SK-N-SH treated with all-trans-retinoic acid at 6 μM for 48 hours (cell line): ENCODE data around the gene PRDM15.

Source experiments
- ATAC-seq: fragments of 200-7000 bp; cut with Tn5 transposase; 3 replicates; pipeline ENCODE4 v1.9.1; 2020; ENCODE audit warnings: mild to moderate bottlenecking, moderate library complexity
- ARNTL ChIP-seq: fragments of 450-650 bp; formaldehyde crosslinking; IDR thresholded peaks from 2 replicates; pipeline ENCODE4 v1.5.0; 2020; ENCODE audit warnings: low read depth, mild to moderate bottlenecking, moderate library complexity, borderline replicate concordance
- BACH2 ChIP-seq: fragments of 250-450 bp; sonication (Bioruptor Pico); IDR thresholded peaks from 2 replicates; pipeline ENCODE4 v1.9.0; 2021; ENCODE audit warnings: mild to moderate bottlenecking, borderline replicate concordance
- CSDC2 ChIP-seq: fragments of 250-450 bp; sonication (Bioruptor Pico); IDR thresholded peaks from 2 replicates; pipeline ENCODE4 v1.5.0; 2020; ENCODE audit warnings: mild to moderate bottlenecking, moderate library complexity
- CSRNP3 ChIP-seq: fragments of 250-450 bp; sonication (Bioruptor Pico); IDR thresholded peaks from 2 replicates; pipeline ENCODE4 v1.5.1; 2021; ENCODE audit warnings: mild to moderate bottlenecking, moderate library complexity
- ESRRG ChIP-seq: fragments of 250-450 bp; sonication (Bioruptor Pico); IDR thresholded peaks from 2 replicates; pipeline ENCODE4 v1.6.1; 2021; ENCODE audit warnings: mild to moderate bottlenecking
- GLIS3 ChIP-seq: fragments of 250-450 bp; sonication (Bioruptor Pico); IDR thresholded peaks from 2 replicates; pipeline ENCODE4 v1.5.0; 2020; ENCODE audit warnings: mild to moderate bottlenecking, moderate library complexity
- ISL1 ChIP-seq: fragments of 250-450 bp; sonication (Bioruptor Pico); IDR thresholded peaks from 2 replicates; pipeline ENCODE4 v2.1.2; 2022; ENCODE audit warnings: mild to moderate bottlenecking, moderate library complexity
- OSR1 ChIP-seq: fragments of 250-450 bp; sonication (Bioruptor Pico); IDR thresholded peaks from 2 replicates; pipeline ENCODE4 v1.8.0; 2022; ENCODE audit warnings: moderate library complexity, mild to moderate bottlenecking, inconsistent platforms
- PPARA ChIP-seq: fragments of 250-450 bp; sonication (Bioruptor Pico); IDR thresholded peaks from 2 replicates; pipeline ENCODE4 v1.5.0; 2020; ENCODE audit warnings: mild to moderate bottlenecking, borderline replicate concordance
- RARB ChIP-seq: fragments of 250-450 bp; sonication (Bioruptor Pico); IDR thresholded peaks from 2 replicates; pipeline ENCODE4 v1.8.0; 2021; ENCODE audit warnings: mild to moderate bottlenecking, moderate library complexity
- SNAI2 ChIP-seq: fragments of 250-450 bp; sonication (Bioruptor Pico); IDR thresholded peaks from 2 replicates; pipeline ENCODE4 v1.5.0; 2020; ENCODE audit warnings: mild to moderate bottlenecking, moderate library complexity
- TCF4 ChIP-seq: fragments of 250-450 bp; sonication (Bioruptor Pico); IDR thresholded peaks from 2 replicates; pipeline ENCODE4 v1.8.0; 2021; ENCODE audit warnings: mild to moderate bottlenecking, moderate library complexity, borderline replicate concordance
- TOX ChIP-seq: fragments of 250-450 bp; sonication (Bioruptor Pico); IDR thresholded peaks from 2 replicates; pipeline ENCODE4 v1.8.0; 2021; ENCODE audit warnings: mild to moderate bottlenecking, moderate library complexity, borderline replicate concordance
- TSHZ2 ChIP-seq: fragments of 250-450 bp; sonication (Bioruptor Pico); IDR thresholded peaks from 2 replicates; pipeline ENCODE4 v1.5.0; 2020; ENCODE audit warnings: mild to moderate bottlenecking, moderate library complexity
- ZC3H10 ChIP-seq: fragments of 250-450 bp; sonication (Bioruptor Pico); IDR thresholded peaks from 2 replicates; pipeline ENCODE4 v1.5.1; 2021; ENCODE audit warnings: mild to moderate bottlenecking, moderate library complexity
- ZFP30 ChIP-seq: fragments of 450-650 bp; formaldehyde crosslinking; IDR thresholded peaks from 2 replicates; pipeline ENCODE4 v1.5.0; 2022; ENCODE audit warnings: mild to moderate bottlenecking, moderate library complexity
- ZNF565 ChIP-seq: fragments of 450-650 bp; formaldehyde crosslinking; conservative IDR thresholded peaks from 2 replicates; pipeline ENCODE4 v1.5.0; 2020; ENCODE audit warnings: low read depth, mild to moderate bottlenecking, moderate library complexity
- ZNF70 ChIP-seq: fragments of 450-650 bp; formaldehyde crosslinking; IDR thresholded peaks from 2 replicates; pipeline ENCODE4 v1.5.0; 2020; ENCODE audit warnings: mild to moderate bottlenecking, moderate library complexity
- ZNF8 ChIP-seq: fragments of 450-650 bp; formaldehyde crosslinking; IDR thresholded peaks from 2 replicates; pipeline ENCODE4 v1.5.0; 2020; ENCODE audit warnings: mild to moderate bottlenecking, moderate library complexity
- TF ChIP-seq, protein P1 (sequence below): fragments of 250-450 bp; sonication (Bioruptor Pico); IDR thresholded peaks from 2 replicates; pipeline ENCODE4 v1.8.0; 2021; ENCODE audit warnings: low read depth, mild to moderate bottlenecking, moderate library complexity, borderline replicate concordance

The PRDM15 gene

GRCh38 chr21:41852929-41853320, 26.2 kb downstream of the PRDM15 start (continued):
- no peak for TF ChIP-seq OSR1 (CRISPR knock-in tag)

DNA sequence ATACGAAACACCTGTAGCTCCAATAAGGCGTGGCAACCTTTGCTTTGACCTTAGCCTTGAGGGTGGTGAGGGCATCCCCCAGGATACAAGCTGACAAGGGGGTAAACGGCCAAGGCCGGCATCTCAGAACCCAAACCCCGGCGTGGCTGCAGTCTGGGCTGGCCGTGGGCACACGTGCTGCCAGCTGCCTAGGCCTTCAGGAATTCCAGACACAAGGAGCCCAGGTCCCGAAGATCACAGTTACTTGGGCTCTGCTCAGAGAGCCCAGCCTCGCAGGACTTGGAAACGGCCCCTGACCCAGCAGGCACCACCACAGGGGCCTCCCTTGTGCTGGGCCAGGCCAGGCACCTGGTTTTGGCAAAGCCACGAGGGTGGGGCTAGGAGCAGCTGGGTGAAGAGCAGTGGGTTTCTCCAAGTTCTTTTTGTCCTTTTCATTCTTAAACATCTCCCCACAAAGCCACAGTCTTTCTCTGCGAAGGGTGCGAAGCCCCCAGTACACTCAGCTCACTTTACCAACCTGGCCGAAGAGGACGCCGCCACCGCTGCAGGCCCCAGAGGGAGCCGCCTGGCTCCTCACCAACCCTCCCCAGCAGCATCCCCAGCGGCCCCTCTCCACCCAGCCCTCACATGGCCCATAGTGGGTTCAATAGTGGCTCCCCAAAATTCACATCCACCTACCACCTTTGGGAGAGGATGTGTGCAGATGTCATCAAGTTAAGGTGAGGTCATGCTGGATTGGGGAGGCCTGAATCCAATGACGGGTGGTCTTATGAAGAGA, 26.8 kb downstream of the PRDM15 start:
- ATAC-seq = no peak
- no peak for TF ChIP-seq TCF4
- TF ChIP-seq ZNF70 = no peak
- no peak for TF ChIP-seq TSHZ2 (CRISPR knock-in tag)
- no peak for TF ChIP-seq ZNF8 (CRISPR knock-in tag)
- TF ChIP-seq ARNTL (CRISPR knock-in tag) = no peak
- no peak for TF ChIP-seq RARB (CRISPR knock-in tag)
- no peak for TF ChIP-seq TOX (CRISPR knock-in tag)
- no peak for TF ChIP-seq ZC3H10
- no peak for TF ChIP-seq CSRNP3 (CRISPR knock-in tag)
- TF ChIP-seq BACH2 = no peak
- no peak for TF ChIP-seq PPARA (CRISPR knock-in tag)
- TF ChIP-seq ZFP30 (CRISPR knock-in tag) = no peak
- no peak for TF ChIP-seq OSR1 (CRISPR knock-in tag)
- TF ChIP-seq, protein P1, sequence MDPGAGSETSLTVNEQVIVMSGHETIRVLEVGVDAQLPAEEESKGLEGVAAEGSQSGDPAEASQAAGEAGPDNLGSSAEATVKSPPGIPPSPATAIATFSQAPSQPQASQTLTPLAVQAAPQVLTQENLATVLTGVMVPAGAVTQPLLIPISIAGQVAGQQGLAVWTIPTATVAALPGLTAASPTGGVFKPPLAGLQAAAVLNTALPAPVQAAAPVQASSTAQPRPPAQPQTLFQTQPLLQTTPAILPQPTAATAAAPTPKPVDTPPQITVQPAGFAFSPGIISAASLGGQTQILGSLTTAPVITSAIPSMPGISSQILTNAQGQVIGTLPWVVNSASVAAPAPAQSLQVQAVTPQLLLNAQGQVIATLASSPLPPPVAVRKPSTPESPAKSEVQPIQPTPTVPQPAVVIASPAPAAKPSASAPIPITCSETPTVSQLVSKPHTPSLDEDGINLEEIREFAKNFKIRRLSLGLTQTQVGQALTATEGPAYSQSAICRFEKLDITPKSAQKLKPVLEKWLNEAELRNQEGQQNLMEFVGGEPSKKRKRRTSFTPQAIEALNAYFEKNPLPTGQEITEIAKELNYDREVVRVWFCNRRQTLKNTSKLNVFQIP (CRISPR knock-in tag) = no peak
- no peak for TF ChIP-seq GLIS3 (CRISPR knock-in tag)
- no peak for TF ChIP-seq ISL1 (CRISPR knock-in tag)
- TF ChIP-seq ZNF565 (CRISPR knock-in tag) = no peak
- no peak for TF ChIP-seq SNAI2 (CRISPR knock-in tag)

- no peak for TF ChIP-seq ZNF70
- TF ChIP-seq ZNF8 (CRISPR knock-in tag) = no peak
- no peak for TF ChIP-seq TOX (CRISPR knock-in tag)
- TF ChIP-seq, protein P1 (CRISPR knock-in tag) = no peak
- TF ChIP-seq OSR1 (CRISPR knock-in tag) = no peak
- no peak for TF ChIP-seq SNAI2 (CRISPR knock-in tag)
- TF ChIP-seq TSHZ2 (CRISPR knock-in tag) = no peak
- TF ChIP-seq RARB (CRISPR knock-in tag) = no peak
- no peak for TF ChIP-seq ESRRG (CRISPR knock-in tag)
- TF ChIP-seq ZNF565 (CRISPR knock-in tag) = no peak
- no peak for TF ChIP-seq PPARA (CRISPR knock-in tag)
- TF ChIP-seq CSDC2 (CRISPR knock-in tag) = no peak
- TF ChIP-seq ZC3H10 = no peak
- TF ChIP-seq ISL1 (CRISPR knock-in tag) = no peak
- no peak for TF ChIP-seq CSRNP3 (CRISPR knock-in tag)
- TF ChIP-seq TCF4 = no peak
- TF ChIP-seq GLIS3 (CRISPR knock-in tag) = no peak
- ATAC-seq = no peak
Measured at GRCh38 chr21:41851090-41851790, 27.9 kb downstream of the PRDM15 start.
